Measurements from ENCODE around the gene POLR3GL.

POLR3GL gene

GRCh38 chr1:145991735-145992412 lies 27.4 kb downstream of the POLR3GL start:
- no peak overlapping the region for H3K4me3 ChIP-seq (ENCODE audit: low read depth, low read length)

GRCh38 chr1:145992502-145992936 lies 28.0 kb downstream of the POLR3GL start:
- H3K4me3 ChIP-seq (ENCODE audit: low read depth, low read length) = no peak overlapping the region

GRCh38 chr1:145992958-145993617 lies 28.6 kb downstream of the POLR3GL start:
- H3K4me3 ChIP-seq (ENCODE audit: low read depth, low read length) = no peak overlapping the region

- no peak overlapping the region for H3K4me3 ChIP-seq (ENCODE audit: low read depth, low read length)
Measured at GRCh38 chr1:145993618-145994390, 29.3 kb downstream of the POLR3GL start.

- H3K4me3 ChIP-seq (ENCODE audit: low read depth, low read length) = peak overlapping the region; percentile 55
Measured at GRCh38 chr1:145994391-145995120, 30.1 kb downstream of the POLR3GL start.

- H3K4me3 ChIP-seq (ENCODE audit: low read depth, low read length) = peak overlapping the region; percentile 55
Measured at GRCh38 chr1:145995148-145995881, 30.8 kb downstream of the POLR3GL start.

- H3K4me3 ChIP-seq (ENCODE audit: low read depth, low read length) = peak overlapping the region; percentile 55
Measured at GRCh38 chr1:145995964-145996432, 31.5 kb downstream of the POLR3GL start.

GRCh38 chr1:145996433-145997015 lies 32.0 kb downstream of the POLR3GL start, which contains the start of gene TXNIP:
TXNIP (minus strand) TSS chr1:145996579; CDS start chr1:145996266, 313 bp downstream.
- peak within 1 kb of the TSS; percentile 55 for H3K4me3 ChIP-seq (ENCODE audit: low read depth, low read length)

- peak overlapping the region; percentile 41 for H3K4me3 ChIP-seq (ENCODE audit: low read depth, low read length)
Measured at GRCh38 chr1:145997016-145997717, 32.7 kb downstream of the POLR3GL start.

- H3K4me3 ChIP-seq (ENCODE audit: low read depth, low read length) = no peak overlapping the region
Measured at GRCh38 chr1:145997718-145998023, 33.2 kb downstream of the POLR3GL start.

GRCh38 chr1:145999321-146000024 lies 35.0 kb downstream of the POLR3GL start:
- H3K4me3 ChIP-seq (ENCODE audit: low read depth, low read length) = no peak overlapping the region

GRCh38 chr1:146001709-146002108 lies 37.2 kb downstream of the POLR3GL start:
- no peak overlapping the region for H3K4me3 ChIP-seq (ENCODE audit: low read depth, low read length)

GRCh38 chr1:146007489-146008133 lies 43.1 kb downstream of the POLR3GL start:
- H3K4me3 ChIP-seq (ENCODE audit: low read depth, low read length) = no peak overlapping the region

GRCh38 chr1:146010126-146010738 lies 45.7 kb downstream of the POLR3GL start:
- no peak overlapping the region for H3K4me3 ChIP-seq (ENCODE audit: low read depth, low read length)

- H3K4me3 ChIP-seq (ENCODE audit: low read depth, low read length) = no peak overlapping the region
Measured at GRCh38 chr1:146012703-146013558, 48.4 kb downstream of the POLR3GL start.

GRCh38 chr1:146013559-146013922 lies 49.1 kb downstream of the POLR3GL start:
- no peak overlapping the region for H3K4me3 ChIP-seq (ENCODE audit: low read depth, low read length)

GRCh38 chr1:146016891-146017290 lies 52.4 kb downstream of the POLR3GL start:
- no peak overlapping the region for H3K4me3 ChIP-seq (ENCODE audit: low read depth, low read length)
